Fibroblast of skin of abdomen (primary cell): ENCODE data around the gene EIF4E2.
"Not testable (repeated sequence)": the region's sequence is repeated elsewhere in the genome, so short reads cannot be mapped to it uniquely, and the experiment has no call there.

Experiments used
- DNase-seq: peaks from one replicate; pipeline ENCODE4 v3.0.0-alpha.2; 2013

Gene EIF4E2

GRCh38 chr2:232522623-232523401, 27.7 kb upstream of the EIF4E2 start:
- DNase-seq: no peak

GRCh38 chr2:232523402-232523681, 27.1 kb upstream of the EIF4E2 start:
- DNase-seq: no peak

- DNase-seq: peak; percentile 17
These were observed 26.5 kb upstream of the EIF4E2 start for GRCh38 chr2:232523682-232524597.

- no peak for DNase-seq
These were observed 25.7 kb upstream of the EIF4E2 start for GRCh38 chr2:232524771-232525170.

- DNase-seq: no peak
These were observed 25.3 kb upstream of the EIF4E2 start for GRCh38 chr2:232525199-232525598.

GRCh38 chr2:232525791-232526371, 24.6 kb upstream of the EIF4E2 start, which contains the start of gene CHRND:
TSS of gene CHRND (plus strand) at chr2:232526160. CDS start at chr2:232526216, 56 bp downstream.
- no peak for DNase-seq

GRCh38 chr2:232526372-232526941, 24.0 kb upstream of the EIF4E2 start:
- DNase-seq: no peak

- DNase-seq: no peak
These were observed 22.5 kb upstream of the EIF4E2 start for GRCh38 chr2:232527905-232528470.

GRCh38 chr2:232528746-232529460, 21.6 kb upstream of the EIF4E2 start:
- DNase-seq: no peak

GRCh38 chr2:232529806-232530547, 20.5 kb upstream of the EIF4E2 start:
- DNase-seq: no peak

GRCh38 chr2:232530626-232531260, 19.7 kb upstream of the EIF4E2 start:
- no peak for DNase-seq

- DNase-seq: no peak
These were observed 18.1 kb upstream of the EIF4E2 start for GRCh38 chr2:232532419-232532818.

GRCh38 chr2:232532821-232533220, 17.7 kb upstream of the EIF4E2 start:
- DNase-seq: not testable (repeated sequence)

GRCh38 chr2:232533944-232534710, 16.4 kb upstream of the EIF4E2 start:
- DNase-seq: no peak

- DNase-seq: no peak
These were observed 15.4 kb upstream of the EIF4E2 start for GRCh38 chr2:232534940-232535651.

- DNase-seq: no peak
These were observed 14.5 kb upstream of the EIF4E2 start for GRCh38 chr2:232535761-232536530.

GRCh38 chr2:232537079-232537478, 13.4 kb upstream of the EIF4E2 start:
- no peak for DNase-seq

GRCh38 chr2:232537499-232537898, 13.0 kb upstream of the EIF4E2 start:
- DNase-seq: no peak
